ENCODE results near the gene C16orf95.

GRCh38 chr16:87311387-87311786, 5.8 kb downstream of the C16orf95 start:
- TF ChIP-seq CTCF (IDR thresholded peaks at IDR 0.05) (no peak), POLR2A (IDR thresholded peaks at IDR 0.05) (no peak)

Measured in prostate gland (tissue), 2 donors.